Endothelial cell of umbilical vein (primary cell): Measurements from ENCODE around the gene GALNT9. TPM values are rescaled to one million over a fixed set of nuclear protein-coding genes. Genes with fewer than 3 reads are reported as not detected.

Experiments used
- BruUV-seq: library from RNA; stranded (reverse); fragments of 400-500 nt; replicated peaks from 2 replicates; lab custom pipeline; 2021; lab: Mats Ljungman, UMichigan
- CTCF ChIA-PET: fragments of 300-600, 350-600 bp; sonication (Branson Sonifier 250); formaldehyde crosslinking; loops from one replicate; lab custom pipeline; 2021; ENCODE audit warnings: antibody characterized with exemption, inconsistent platforms; lab: Charles Lee
- POLR2A ChIA-PET: fragments of 300-600, 350-600 bp; sonication (Branson Sonifier 250); formaldehyde crosslinking; loops from one replicate; lab custom pipeline; 2021; ENCODE audit warnings: antibody characterized with exemption, inconsistent platforms; lab: Charles Lee
- DNase-seq: peaks from one replicate; pipeline ENCODE4 v3.0.0-alpha.2; 2011; ENCODE audit warnings: low read depth, low spot score
- FAIRE-seq: peaks from 2 replicates; lab custom pipeline; 2011; peaks lifted over from hg19 to GRCh38; lab: Jason Lieb, UNC
- H2AFZ ChIP-seq: 2 replicates; pipeline ENCODE4 v1.6.0; 2012; ENCODE audit warnings: low read depth, low read length, control low read depth, inconsistent platforms
- H3K27ac ChIP-seq: 2 replicates; pipeline ENCODE4 v1.5.1; 2011; ENCODE audit warnings: low read depth, mild to moderate bottlenecking, control low read depth, low read length, moderate library complexity; ENCODE audit not compliant: insufficient read depth
- H3K27me3 ChIP-seq, 2 experiments: 2 replicates each; pipeline versions ENCODE4 v1.6.0 to v1.6.1; 2011; ENCODE audit warnings: low read length in 2 of 2, mixed read lengths in 1 of 2; ENCODE audit not compliant: control insufficient read depth in 2 of 2, insufficient read depth in 2 of 2
- H3K36me3 ChIP-seq, 2 experiments: 2 replicates in 1 of 2; 3 replicates in 1 of 2; pipeline ENCODE4 v1.5.1; 2011; ENCODE audit warnings: low read length in 2 of 2, mild to moderate bottlenecking in 1 of 2, moderate library complexity in 1 of 2; ENCODE audit not compliant: control insufficient read depth in 2 of 2, insufficient read depth in 2 of 2; ENCODE audit errors: extremely low read depth in 1 of 2
- H3K4me1 ChIP-seq: 3 replicates; pipeline ENCODE4 v1.5.1; 2011; ENCODE audit warnings: mild to moderate bottlenecking, low read length; ENCODE audit not compliant: control insufficient read depth, insufficient read depth; ENCODE audit errors: extremely low read depth
- H3K4me2 ChIP-seq: 2 replicates; pipeline ENCODE4 v1.6.1; 2011; ENCODE audit warnings: low read length, control low read depth, mixed read lengths; ENCODE audit not compliant: insufficient read depth
- H3K4me3 ChIP-seq, 3 experiments: fragments of 200-600 bp in 1 of 3; sonication (generic), shearing (Covaris generic) in 1 of 3; replicated peaks in 1 of 3; 2 replicates each; pipeline ENCODE4 v1.5.1; 2011 to 2016; ENCODE audit warnings: control low read depth in 3 of 3, low read length in 3 of 3, mild to moderate bottlenecking in 2 of 3, inconsistent platforms in 1 of 3, low read depth in 1 of 3, moderate library complexity in 1 of 3; ENCODE audit not compliant: insufficient read depth in 1 of 3
- H3K79me2 ChIP-seq: 2 replicates; pipeline ENCODE4 v1.6.0; 2012; ENCODE audit warnings: low read length, inconsistent platforms; ENCODE audit not compliant: control insufficient read depth, insufficient read depth
- H3K9ac ChIP-seq: replicated peaks from 2 replicates; pipeline ENCODE3; 2011; ENCODE audit warnings: low read length, control low read depth; ENCODE audit not compliant: insufficient read depth; ENCODE audit errors: extremely low read depth
- H3K9me1 ChIP-seq: replicated peaks from 3 replicates; pipeline ENCODE4 v1.6.0; 2011; ENCODE audit warnings: mild to moderate bottlenecking, low read length; ENCODE audit not compliant: control insufficient read depth, insufficient read depth; ENCODE audit errors: extremely low read depth
- H3K9me3 ChIP-seq: replicated peaks from 2 replicates; pipeline ENCODE4 v1.5.1; 2012; ENCODE audit warnings: low read length, inconsistent platforms; ENCODE audit not compliant: control insufficient read depth, insufficient read depth
- H4K20me1 ChIP-seq: replicated peaks from 2 replicates; pipeline ENCODE3; 2011; ENCODE audit warnings: mild to moderate bottlenecking, low read length; ENCODE audit not compliant: control insufficient read depth, insufficient read depth; ENCODE audit errors: extremely low read depth
- EZH2 ChIP-seq: IDR thresholded peaks from 2 replicates; pipeline ENCODE4 v1.6.1; 2012; ENCODE audit warnings: borderline replicate concordance, low read depth, mild to moderate bottlenecking, moderate library complexity, low read length, inconsistent platforms; ENCODE audit not compliant: severe bottlenecking
- FOS ChIP-seq: IDR thresholded peaks from 2 replicates; pipeline ENCODE4 v1.6.1; 2011; ENCODE audit warnings: mild to moderate bottlenecking, low read length, moderate library complexity, borderline replicate concordance; ENCODE audit not compliant: insufficient read depth
- GATA2 ChIP-seq: IDR thresholded peaks from 2 replicates; pipeline ENCODE4 v1.7.0; 2011; ENCODE audit warnings: low read depth, mild to moderate bottlenecking, moderate library complexity, mixed read lengths, low read length; ENCODE audit not compliant: insufficient read length, insufficient read depth
- JUN ChIP-seq: IDR thresholded peaks from 2 replicates; pipeline ENCODE4 v1.6.1; 2011; ENCODE audit warnings: borderline replicate concordance, low read depth; ENCODE audit not compliant: insufficient read length, insufficient read depth
- MYC ChIP-seq: IDR thresholded peaks from one replicate; pipeline ENCODE4 v1.6.1; 2011; ENCODE audit warnings: mild to moderate bottlenecking, low read depth, low read length
- POLR2A ChIP-seq: IDR thresholded peaks from 2 replicates; pipeline ENCODE4 v1.6.1; 2012; ENCODE audit warnings: low read depth, mild to moderate bottlenecking, control low read depth, low read length
- POLR2AphosphoS5 ChIP-seq: IDR thresholded peaks from 2 replicates; pipeline ENCODE4 v1.6.1; 2012; ENCODE audit warnings: low read depth, mild to moderate bottlenecking, control low read depth, low read length, moderate library complexity; ENCODE audit not compliant: insufficient read depth
- dilution Hi-C: fragments of 300-500 bp; cut with MboI; formaldehyde crosslinking; loops from one replicate; pipeline ENCODE4 v1.15.0; 2019; ENCODE audit warnings: low sequenced_read_pairs; ENCODE audit not compliant: extremely low pct_ligation_motif_present
- intact Hi-C: fragments of 100-400 bp; cut with micrococcal nuclease; formaldehyde crosslinking; loops from one replicate; pipeline ENCODE4 v1.10.0; 2022
- polyA plus RNA-seq, 4 experiments: library from polyadenylated mRNA; depleted of rRNA in 3 of 4; stranded (reverse) in 3 of 4; unstranded in 1 of 4; fragments of >200 nt; gene quantifications; 2 replicates each; pipeline versions ENCODE4 v1.2.1 to v1.2.3, GENCODE V29; 2011 to 2012; ENCODE audit warnings: missing spikeins in 1 of 4
- total RNA-seq: library from RNA; stranded (reverse); gene quantifications from 2 replicates; pipeline ENCODE4 v1.2.3, GENCODE V29; 2021
- TF ChIP-seq, protein P1 (sequence below): IDR thresholded peaks from 2 replicates; pipeline ENCODE4 v1.6.1; 2011; ENCODE audit not compliant: insufficient read depth, insufficient read length
- TF ChIP-seq, protein P2 (sequence below), 2 donors: IDR thresholded peaks; 1 replicate in 1 of 2; 2 replicates in 1 of 2; pipeline ENCODE4 v1.5.1; 2011; ENCODE audit warnings: low read length in 2 of 2, mild to moderate bottlenecking in 2 of 2, moderate library complexity in 2 of 2, control low read depth in 1 of 2, inconsistent platforms in 1 of 2, low read depth in 1 of 2; ENCODE audit not compliant: insufficient read depth in 1 of 2; ENCODE audit errors: extremely low read depth in 1 of 2

The GALNT9 gene
- total and polyA plus RNA-seq, 2 donors (not counting 3 experiments of a cell fraction or from before 2014, with no cell fraction given), result 0.14 to 0.73 TPM

GRCh38 chr12:132199526-132200319 lies 129.7 kb downstream of the GALNT9 start:
- intact Hi-C loops, result no loop called here
- Histone ChIP-seq H3K9me3 (no peaks in the 10 kb centered on the region), H3K9ac (no peak overlapping the region), H4K20me1 (no peaks in the 10 kb centered on the region), H3K27ac (no peak overlapping the region), H2AFZ (no peak overlapping the region), H3K9me1 (no peaks in the 10 kb centered on the region), H3K27me3 (peaks cover 0 to 5% of the 10 kb centered on the region in 2 experiments), H3K4me3 (no peak overlapping the region), H3K4me1 (no peaks in the 10 kb centered on the region), H3K4me2 (no peak overlapping the region), H3K79me2 (no peaks in the 10 kb centered on the region), H3K36me3 (no peaks in the 10 kb centered on the region)
- DNase-seq, result no peak
- ChIA-PET POLR2A (interaction anchor here (0.6 kb wide), 1 partner anchor 95 kb away, joined by 5 read pairs; no protein-coding TSS in a partner anchor), CTCF (no interaction called here)
- dilution Hi-C loops, result no loop called here
- TF ChIP-seq EZH2 (no peak), JUN (no peak), FOS (no peak), POLR2AphosphoS5 (no peak), POLR2A (no peak), MYC (no peak), GATA2 (no peak)
- TF ChIP-seq, protein P1, sequence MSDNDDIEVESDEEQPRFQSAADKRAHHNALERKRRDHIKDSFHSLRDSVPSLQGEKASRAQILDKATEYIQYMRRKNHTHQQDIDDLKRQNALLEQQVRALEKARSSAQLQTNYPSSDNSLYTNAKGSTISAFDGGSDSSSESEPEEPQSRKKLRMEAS, result no peak
- TF ChIP-seq, protein P2, sequence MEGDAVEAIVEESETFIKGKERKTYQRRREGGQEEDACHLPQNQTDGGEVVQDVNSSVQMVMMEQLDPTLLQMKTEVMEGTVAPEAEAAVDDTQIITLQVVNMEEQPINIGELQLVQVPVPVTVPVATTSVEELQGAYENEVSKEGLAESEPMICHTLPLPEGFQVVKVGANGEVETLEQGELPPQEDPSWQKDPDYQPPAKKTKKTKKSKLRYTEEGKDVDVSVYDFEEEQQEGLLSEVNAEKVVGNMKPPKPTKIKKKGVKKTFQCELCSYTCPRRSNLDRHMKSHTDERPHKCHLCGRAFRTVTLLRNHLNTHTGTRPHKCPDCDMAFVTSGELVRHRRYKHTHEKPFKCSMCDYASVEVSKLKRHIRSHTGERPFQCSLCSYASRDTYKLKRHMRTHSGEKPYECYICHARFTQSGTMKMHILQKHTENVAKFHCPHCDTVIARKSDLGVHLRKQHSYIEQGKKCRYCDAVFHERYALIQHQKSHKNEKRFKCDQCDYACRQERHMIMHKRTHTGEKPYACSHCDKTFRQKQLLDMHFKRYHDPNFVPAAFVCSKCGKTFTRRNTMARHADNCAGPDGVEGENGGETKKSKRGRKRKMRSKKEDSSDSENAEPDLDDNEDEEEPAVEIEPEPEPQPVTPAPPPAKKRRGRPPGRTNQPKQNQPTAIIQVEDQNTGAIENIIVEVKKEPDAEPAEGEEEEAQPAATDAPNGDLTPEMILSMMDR (IDR thresholded peaks at IDR 0.05; ENCODE audit: extremely low read depth in 1 of 2, insufficient read depth in 1 of 2, low read depth in 1 of 2, low read length in 2 of 2), result no peak
- no peak for FAIRE-seq
- no TSS peak for BruUV-seq
